Central memory CD4-positive, alpha-beta T cell (primary cell): ENCODE results near the gene IFT81.
A peak's percentile ranks its signal among the peaks of the same experiment; 100 is the strongest.
"Not testable (repeated sequence)": the region's sequence is repeated elsewhere in the genome, so short reads cannot be mapped to it uniquely, and the experiment has no call there.

Source experiments
- DNase-seq: peaks from one replicate; pipeline ENCODE4 v3.0.0; 2022

IFT81 gene

DNA sequence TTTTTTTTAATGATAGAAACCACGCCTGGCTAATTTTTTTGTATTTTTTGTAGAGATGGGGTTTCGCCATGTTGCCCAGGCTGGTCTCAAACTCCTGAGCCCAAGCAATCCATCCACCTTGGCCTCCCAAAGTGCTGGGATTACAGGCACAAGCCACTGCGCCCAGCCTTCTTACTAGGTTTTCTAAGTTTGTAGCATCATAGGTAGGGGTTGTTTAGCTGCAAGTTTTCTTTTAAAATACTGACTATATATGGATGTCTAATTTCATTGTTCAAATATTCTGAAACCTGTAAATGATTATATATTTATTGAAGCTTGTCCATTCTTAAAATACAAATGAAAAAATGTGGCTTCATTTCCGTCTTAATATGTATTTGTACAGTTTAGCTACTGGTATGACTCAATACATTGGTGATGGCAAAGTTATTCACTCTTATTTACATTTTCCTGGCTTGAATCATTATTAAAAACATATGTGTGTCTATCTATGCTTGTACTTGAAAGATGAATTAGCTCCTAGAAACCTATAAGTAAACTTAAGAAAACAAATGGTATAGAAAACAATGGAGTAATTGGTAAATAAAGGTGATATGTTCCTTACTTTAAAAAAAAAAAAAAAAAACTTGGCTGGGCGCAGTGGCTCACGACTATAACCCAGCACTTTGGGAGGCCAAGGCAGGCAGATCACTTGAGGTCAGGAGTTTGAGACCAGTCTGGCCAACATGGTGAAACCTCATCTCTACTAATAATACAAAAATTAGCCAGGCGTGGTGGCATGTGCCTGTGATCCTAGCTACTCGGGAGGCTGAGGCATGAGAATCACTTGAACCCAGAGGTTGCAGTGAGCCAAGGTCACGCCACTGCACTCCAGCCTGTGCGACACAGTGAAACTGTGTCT lies 87.7 kb downstream of the IFT81 start:
- not testable (repeated sequence) for DNase-seq

GRCh38 chr12:110217996-110218674 lies 94.0 kb downstream of the IFT81 start:
- no peak for DNase-seq

DNA sequence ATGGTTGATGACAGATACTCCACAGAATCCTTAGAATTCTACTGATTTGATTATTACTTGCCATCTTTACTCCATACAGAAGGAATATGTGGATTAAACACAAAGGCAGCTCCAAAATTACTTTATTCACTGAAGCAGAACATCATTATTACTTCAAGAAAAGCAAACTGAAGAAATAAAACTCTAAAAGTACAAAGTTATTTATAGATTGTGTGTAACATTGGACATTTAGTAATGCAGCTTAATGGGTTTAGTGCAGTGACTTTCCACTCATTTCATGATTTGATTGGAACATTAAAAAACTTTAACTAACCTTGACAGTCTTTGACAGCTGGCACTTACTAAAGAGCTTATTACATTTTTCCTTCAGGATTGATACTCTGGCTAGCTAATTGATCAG lies 97.9 kb downstream of the IFT81 start:
- no peak for DNase-seq

GRCh38 chr12:110222433-110222832 lies 98.3 kb downstream of the IFT81 start:
- no peak for DNase-seq

DNA sequence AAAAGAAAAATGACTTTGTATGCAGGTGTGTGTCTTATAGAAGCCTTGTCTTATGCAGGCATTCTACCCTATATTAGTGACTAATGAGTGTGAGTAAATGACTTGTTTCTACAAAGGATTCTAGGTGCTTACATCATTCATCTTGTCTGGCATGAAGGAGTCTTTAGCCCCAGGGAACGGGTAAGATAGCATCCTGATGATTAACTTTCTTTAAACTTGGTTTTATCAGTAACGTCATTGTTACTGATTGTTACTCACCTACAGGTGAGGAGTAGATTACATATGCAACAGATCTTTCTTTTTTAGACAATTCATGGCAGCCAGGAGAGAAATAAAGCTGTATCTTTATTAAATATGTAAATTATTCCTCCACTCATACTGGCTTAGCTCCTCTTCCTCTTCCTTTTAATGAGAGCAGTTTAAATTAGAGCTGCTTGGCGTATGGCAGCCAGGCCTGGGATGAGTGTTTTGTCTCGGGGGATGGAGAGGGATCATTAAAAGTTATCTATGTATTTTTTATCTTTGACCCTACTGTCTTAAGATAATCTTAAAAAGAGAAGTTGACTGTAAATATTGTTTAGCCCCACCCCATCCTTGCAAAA lies 99.7 kb downstream of the IFT81 start:
- DNase-seq, result no peak

DNA sequence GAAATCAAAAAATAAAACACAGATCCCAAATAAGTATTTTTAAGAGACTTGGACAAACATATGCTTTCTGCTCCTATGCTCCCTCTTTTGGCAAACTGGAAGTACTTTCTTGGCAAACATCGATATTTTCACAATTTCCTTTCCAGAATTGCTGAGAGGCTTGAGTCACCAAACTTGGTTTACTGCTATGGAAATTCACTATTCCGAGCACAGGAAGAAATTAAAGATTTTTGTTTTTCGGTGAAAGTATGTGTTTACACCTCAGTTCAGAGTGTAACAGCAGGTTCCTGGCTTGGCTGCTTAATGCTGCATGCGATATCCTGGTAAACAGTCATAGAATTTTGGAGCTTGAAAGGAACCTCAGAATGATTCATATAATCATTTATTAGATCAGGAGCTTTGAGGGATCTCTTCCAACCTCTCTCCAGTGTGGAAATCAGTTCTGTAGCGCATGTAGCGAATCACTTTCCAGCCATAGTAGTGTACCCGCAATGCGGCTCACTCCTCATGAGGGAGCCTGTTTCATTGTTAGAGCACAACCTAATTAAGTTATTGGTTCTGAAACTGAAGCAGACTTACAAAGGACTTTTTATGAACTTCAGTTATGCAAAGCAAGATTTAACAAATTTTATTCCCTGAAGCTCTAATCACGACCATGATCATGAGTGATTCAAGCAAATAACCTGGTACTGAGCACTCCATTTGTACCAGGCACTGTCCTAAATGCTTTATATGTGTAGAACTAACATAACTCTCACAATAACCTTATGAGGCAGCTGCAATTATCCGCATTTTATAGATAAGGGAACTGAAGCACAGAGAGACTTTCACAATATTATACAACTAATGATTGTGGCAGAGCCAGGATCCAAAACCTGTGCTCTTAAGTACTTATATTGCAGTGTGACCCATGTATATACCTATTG lies 100.5 kb downstream of the IFT81 start:
- DNase-seq, result no peak

- no peak for DNase-seq
These were observed 103.0 kb downstream of the IFT81 start for GRCh38 chr12:110227138-110227537.

DNA sequence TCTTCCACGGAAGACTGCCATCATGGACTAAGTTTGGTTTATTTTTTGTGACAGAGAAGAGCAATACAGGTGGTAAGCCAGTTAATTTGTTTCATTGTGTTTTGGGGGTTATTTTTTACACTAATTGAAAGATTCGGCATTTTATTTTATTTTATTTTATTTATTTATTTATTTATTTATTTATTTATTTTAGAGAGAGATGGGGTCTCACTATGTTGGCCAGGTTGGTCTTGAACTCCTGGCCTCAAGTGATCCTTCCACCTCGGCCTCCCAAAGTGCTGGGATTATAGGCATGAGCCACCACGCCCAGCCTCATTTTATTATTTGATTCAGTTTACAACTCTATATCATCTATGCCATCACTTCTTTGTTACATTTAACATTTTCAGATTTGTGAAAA lies 104.2 kb downstream of the IFT81 start:
- not testable (repeated sequence) for DNase-seq

- DNase-seq, result no peak
These were observed 104.6 kb downstream of the IFT81 start for GRCh38 chr12:110228756-110229155.

- no peak for DNase-seq
These were observed 105.3 kb downstream of the IFT81 start for GRCh38 chr12:110229409-110229808.

GRCh38 chr12:110230655-110231054 lies 106.5 kb downstream of the IFT81 start:
- no peak for DNase-seq

DNA sequence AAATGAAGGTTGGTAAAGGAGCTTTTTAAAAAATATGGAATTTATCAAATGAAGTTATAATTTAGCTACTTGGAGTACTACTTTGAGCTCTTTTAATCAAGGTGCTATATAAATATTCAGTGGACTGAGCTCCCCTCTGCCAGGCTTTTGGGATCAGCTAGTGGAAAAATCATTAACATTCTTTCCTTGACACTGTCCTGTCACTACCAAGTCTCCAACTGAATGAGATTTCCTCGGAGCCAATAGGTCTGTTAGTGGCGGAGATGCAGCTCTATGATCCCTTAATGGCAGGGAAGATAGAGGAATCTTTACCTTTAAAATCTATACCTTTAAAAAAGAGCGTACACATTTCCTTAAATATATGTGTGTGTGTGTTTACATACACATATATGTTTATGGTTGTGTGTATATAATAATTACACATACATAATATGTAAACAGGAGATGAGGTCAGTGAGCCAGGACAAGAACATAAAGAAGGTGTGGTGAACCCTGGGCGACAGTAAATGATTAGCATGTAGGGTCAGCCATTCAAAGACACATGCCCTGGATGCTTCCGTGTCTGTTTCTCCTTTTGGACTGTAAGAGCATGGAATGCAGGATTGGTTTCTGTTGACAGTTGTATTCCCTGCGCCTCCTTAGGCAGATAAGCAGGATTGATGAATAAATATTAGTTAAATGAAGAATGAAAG lies 109.2 kb downstream of the IFT81 start:
- DNase-seq, result no peak

DNA sequence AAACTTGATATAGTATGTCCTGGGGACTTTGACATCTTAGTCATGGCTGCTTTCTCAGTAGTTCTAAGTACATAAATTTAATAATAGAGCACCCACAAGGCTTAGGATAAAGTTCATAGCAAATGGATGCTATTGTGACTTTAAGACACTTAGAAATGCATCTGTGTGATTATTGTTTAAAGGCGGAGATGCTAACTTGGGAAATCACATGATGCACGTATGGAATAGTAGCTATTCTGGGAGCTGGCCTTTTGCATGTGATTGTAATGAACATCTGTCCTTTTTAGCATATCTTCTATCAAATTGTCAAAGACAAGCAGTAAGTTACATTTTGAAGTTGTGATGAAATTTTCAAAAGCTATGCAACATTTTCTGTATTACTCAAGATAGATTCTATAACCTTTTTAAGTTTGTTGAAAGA lies 110.2 kb downstream of the IFT81 start:
- no peak for DNase-seq

GRCh38 chr12:110234755-110235154 lies 110.6 kb downstream of the IFT81 start:
- no peak for DNase-seq

DNA sequence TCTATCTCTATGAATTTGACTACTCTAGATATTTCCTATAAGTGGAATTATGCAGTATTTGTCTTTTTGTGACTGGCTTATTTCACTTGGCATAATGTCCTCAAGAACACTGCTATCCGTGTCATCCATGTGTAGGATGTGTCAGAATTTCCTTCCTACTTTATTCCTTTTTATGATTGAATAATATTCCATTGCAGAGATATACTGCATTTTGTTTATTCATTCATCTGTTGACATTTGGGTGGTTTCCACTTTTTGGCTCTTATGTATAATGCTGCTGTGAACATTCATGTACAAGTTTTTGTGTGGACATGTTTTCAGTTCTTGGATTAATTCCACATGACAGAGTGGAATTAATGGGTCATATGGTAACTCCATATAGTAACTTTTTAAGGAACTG lies 111.2 kb downstream of the IFT81 start:
- DNase-seq, result no peak

GRCh38 chr12:110243227-110243626 lies 119.1 kb downstream of the IFT81 start:
- DNase-seq, result no peak

- no peak for DNase-seq
These were observed 120.2 kb downstream of the IFT81 start for GRCh38 chr12:110244372-110244771.

- DNase-seq, result no peak
These were observed 120.7 kb downstream of the IFT81 start for GRCh38 chr12:110244829-110245228.

- DNase-seq, result peak; percentile 10
These were observed 121.2 kb downstream of the IFT81 start for GRCh38 chr12:110245369-110245772.

DNA sequence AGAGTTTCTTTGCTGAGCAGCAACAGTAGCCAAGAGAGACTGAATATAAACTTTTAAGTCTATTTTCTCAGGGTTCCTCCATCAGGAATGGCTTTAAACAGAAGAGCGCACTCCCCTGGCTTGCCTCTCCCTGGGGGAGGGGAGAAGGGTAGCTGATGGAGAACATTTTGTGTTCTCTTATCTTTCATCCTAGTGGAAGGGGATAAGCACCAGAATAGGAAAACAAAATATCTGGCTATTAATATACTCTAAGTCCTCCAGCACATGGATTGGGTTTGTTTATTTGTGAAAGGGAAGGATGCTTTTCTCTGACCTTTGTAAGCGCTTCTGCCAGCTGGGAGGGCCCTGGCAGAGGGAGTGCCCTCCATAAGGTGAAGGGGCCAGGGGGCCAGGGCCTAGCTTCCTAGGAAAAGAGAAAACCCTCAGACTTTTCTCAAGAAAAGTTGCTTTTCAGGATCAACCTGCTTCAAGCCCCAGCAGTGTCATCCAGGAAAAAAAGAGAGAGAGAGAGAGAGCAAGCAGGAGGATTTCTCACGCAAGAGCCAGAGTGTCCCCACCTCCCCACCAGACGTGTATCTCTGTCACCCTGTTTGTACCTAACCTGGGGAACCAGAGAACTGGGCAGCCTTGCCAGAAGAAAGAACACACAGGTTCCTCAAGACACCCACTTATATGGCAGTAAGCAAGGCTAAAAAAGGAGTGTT lies 122.6 kb downstream of the IFT81 start:
- DNase-seq, result no peak
